ENCODE results near the gene AREG. TPM values are rescaled to one million over a fixed set of nuclear protein-coding genes. Genes with fewer than 3 reads are reported as not detected.
A peak's percentile ranks its signal among the peaks of the same experiment; 100 is the strongest.
"Not testable (repeated sequence)": the region's sequence is repeated elsewhere in the genome, so short reads cannot be mapped to it uniquely, and the experiment has no call there.

The AREG gene
- total RNA-seq, 1 experiment from 2014 or later: 739 TPM

GRCh38 chr4:74397748-74398426 is 47.0 kb upstream of the AREG start:
- no peaks in the 10 kb centered on the region; the same call in 1 of the 2 replicates for H3K9me2 ChIP-seq (ENCODE audit: insufficient read depth)
- no peak for DNase-seq (ENCODE audit: low read depth, low spot score)
- BruUV-seq (replicated peaks): TSS peak; percentile 62
- H3K27ac ChIP-seq (ENCODE audit: low read depth, low read length): peak overlapping the region; percentile 15; the same call in 1 of the 2 replicates
- H3K4me3 ChIP-seq (replicated peaks in 1 of 2; ENCODE audit: low read depth in 1 of 2, low read length in 2 of 2): no peak overlapping the region
- no peaks in the 10 kb centered on the region for H3K36me3 ChIP-seq (ENCODE audit: control insufficient read depth in 1 of 2, insufficient read depth in 2 of 2, low read length in 2 of 2)
- no peaks in the 10 kb centered on the region for H4K20me1 ChIP-seq (ENCODE audit: insufficient read depth)
- TF ChIP-seq CEBPB (IDR thresholded peaks at IDR 0.05; ENCODE audit: low read depth) (no peak), EZH2phosphoT487 (IDR thresholded peaks at IDR 0.05; ENCODE audit: borderline replicate concordance) (no peak), FOSL1 (IDR thresholded peaks at IDR 0.05; ENCODE audit: low read depth) (no peak), RAD21 (IDR thresholded peaks at IDR 0.05; ENCODE audit: low read depth) (no peak), SP1 (IDR thresholded peaks at IDR 0.05; ENCODE audit: low read depth) (no peak), TCF7L2 (IDR thresholded peaks at IDR 0.05; ENCODE audit: borderline replicate concordance, extremely low read depth, insufficient read depth, insufficient read length) (no peak), EGR1 (IDR thresholded peaks at IDR 0.05; ENCODE audit: low read depth) (no peak), ZNF274 (IDR thresholded peaks at IDR 0.05; ENCODE audit: low read depth, low read length) (no peak), CBX3 (IDR thresholded peaks at IDR 0.05; ENCODE audit: low read depth) (no peak), YY1 (IDR thresholded peaks at IDR 0.05; ENCODE audit: extremely low read depth, insufficient replicate concordance, low read depth, low read length) (no peak), ATF3 (IDR thresholded peaks at IDR 0.05) (no peak), ZFX (IDR thresholded peaks at IDR 0.05) (no peak), ELF1 (IDR thresholded peaks at IDR 0.05; ENCODE audit: borderline replicate concordance, low read depth) (no peak), JUND (IDR thresholded peaks at IDR 0.05) (no peak), SIN3A (IDR thresholded peaks at IDR 0.05; ENCODE audit: low read depth) (no peak), REST (IDR thresholded peaks at IDR 0.05; ENCODE audit: low read depth) (no peak), POLR2A (IDR thresholded peaks at IDR 0.05; ENCODE audit: borderline replicate concordance, extremely low read depth, insufficient read depth, insufficient read length) (no peak), MAX (IDR thresholded peaks at IDR 0.05) (no peak), SRF (IDR thresholded peaks at IDR 0.05; ENCODE audit: low read depth) (no peak)
- ChIA-PET RAD21 (ENCODE audit: low non-redundant PET in 1 of 2, low total read pairs in 2 of 2, uncharacterized antibody in 2 of 2, unreplicated experiment in 2 of 2) (no interaction called here), POLR2A (interaction anchor here (1.9 kb wide), 1 partner anchor 58 kb away, joined by 6 read pairs; no protein-coding TSS in a partner anchor), CTCF (no interaction called here)
- H3K4me1 ChIP-seq (ENCODE audit: control insufficient read depth in 1 of 2, insufficient read depth in 2 of 2, low read length in 2 of 2): peaks cover 26 to 55% of the 10 kb centered on the region in 2 experiments
- H3K9me3 ChIP-seq (ENCODE audit: control insufficient read depth in 1 of 2, insufficient read depth in 1 of 2, low read depth in 1 of 2, low read length in 2 of 2): no peaks in the 10 kb centered on the region
- intact Hi-C loops (cut with micrococcal nuclease): no loop called here
- ATAC-seq: no peak
- peak overlapping the region; percentile 22 for H3K4me2 ChIP-seq (ENCODE audit: low read length)
- H3K79me2 ChIP-seq (ENCODE audit: insufficient read depth, low read length): no peaks in the 10 kb centered on the region
- no peak overlapping the region for H3K9ac ChIP-seq (ENCODE audit: low read length)
- no peaks in the 10 kb centered on the region for H3K27me3 ChIP-seq (ENCODE audit: insufficient read depth, low read length)
- H2AFZ ChIP-seq (ENCODE audit: low read depth, low read length, poor library complexity, severe bottlenecking): peak overlapping the region; percentile 80

GRCh38 chr4:74398894-74399589 is 45.9 kb upstream of the AREG start:
- CTCF ChIA-PET; H3K4me2 ChIP-seq (ENCODE audit: low read length): not testable (repeated sequence)
- POLR2A ChIA-PET: interaction anchor here (0.8 to 1.9 kb wide), 2 partner anchors 19 to 57 kb away, joined by 3 to 6 read pairs; no protein-coding TSS in a partner anchor

More at GRCh38 chr4:74398894-74399589, 45.9 kb upstream of the AREG start:
- H3K36me3 ChIP-seq (ENCODE audit: control insufficient read depth in 1 of 2, insufficient read depth in 2 of 2, low read length in 2 of 2); H4K20me1 ChIP-seq (ENCODE audit: insufficient read depth); H3K9me2 ChIP-seq (ENCODE audit: insufficient read depth); RAD21 ChIA-PET (ENCODE audit: low non-redundant PET in 1 of 2, low total read pairs in 2 of 2, uncharacterized antibody in 2 of 2, unreplicated experiment in 2 of 2); DNase-seq (ENCODE audit: low read depth, low spot score); BruUV-seq (replicated peaks); H3K9me3 ChIP-seq (ENCODE audit: control insufficient read depth in 1 of 2, insufficient read depth in 1 of 2, low read depth in 1 of 2, low read length in 2 of 2); H3K4me3 ChIP-seq (replicated peaks in 1 of 2; ENCODE audit: low read depth in 1 of 2, low read length in 2 of 2); ATAC-seq; H3K79me2 ChIP-seq (ENCODE audit: insufficient read depth, low read length); H2AFZ ChIP-seq (ENCODE audit: low read depth, low read length, poor library complexity, severe bottlenecking); H3K9ac ChIP-seq (ENCODE audit: low read length); intact Hi-C loops (cut with micrococcal nuclease); H3K27me3 ChIP-seq (ENCODE audit: insufficient read depth, low read length): not testable (repeated sequence)
- peak overlapping the region; percentile 23; the same call in 1 of the 2 replicates for H3K27ac ChIP-seq (ENCODE audit: low read depth, low read length)
- H3K4me1 ChIP-seq (ENCODE audit: control insufficient read depth in 1 of 2, insufficient read depth in 2 of 2, low read length in 2 of 2): peaks cover 20 to 46% of the 10 kb centered on the region in 2 experiments

All from HCT116 (cell line).